ENCODE results near the gene SLC25A41. TPM values are rescaled to one million over a fixed set of nuclear protein-coding genes. Genes with fewer than 3 reads are reported as not detected.
A peak's percentile ranks its signal among the peaks of the same experiment; 100 is the strongest.

The SLC25A41 gene
- not detected in 2 replicates for total RNA-seq

GRCh38 chr19:6433663-6434062, at the start of gene SLC25A41:
Gene SLC25A41 (minus strand): TSS chr19:6433763. CDS start chr19:6433693, 70 bp downstream.
- no peak for DNase-seq (ENCODE audit: low read depth in 2 of 2)

- DNase-seq (ENCODE audit: low read depth in 2 of 2): no peak
Measured at GRCh38 chr19:6483235-6483634, 49.7 kb upstream of the SLC25A41 start.

GRCh38 chr19:6482343-6482686, 48.8 kb upstream of the SLC25A41 start:
- DNase-seq (ENCODE audit: low read depth in 2 of 2): no peak

- DNase-seq (ENCODE audit: low read depth in 2 of 2): peak; percentile 42 to 57
Measured at GRCh38 chr19:6481541-6482342, 48.2 kb upstream of the SLC25A41 start, which contains the start of gene DENND1C. Gene DENND1C (minus strand): TSS chr19:6481787. CDS start chr19:6481695, 92 bp downstream.

- DNase-seq (ENCODE audit: low read depth in 2 of 2): no peak
Measured at GRCh38 chr19:6480848-6481415, 47.4 kb upstream of the SLC25A41 start.

GRCh38 chr19:6479836-6480398, 46.4 kb upstream of the SLC25A41 start:
- no peak for DNase-seq (ENCODE audit: low read depth in 2 of 2)

- DNase-seq (ENCODE audit: low read depth in 2 of 2): no peak
Measured at GRCh38 chr19:6478815-6479214, 45.3 kb upstream of the SLC25A41 start.

- DNase-seq (ENCODE audit: low read depth in 2 of 2): no peak
Measured at GRCh38 chr19:6476896-6477431, 43.4 kb upstream of the SLC25A41 start.

GRCh38 chr19:6476155-6476895, 42.8 kb upstream of the SLC25A41 start:
- peak; percentile 49 to 54 for DNase-seq (ENCODE audit: low read depth in 2 of 2)

- DNase-seq (ENCODE audit: low read depth in 2 of 2): no peak
Measured at GRCh38 chr19:6475321-6476108, 42.0 kb upstream of the SLC25A41 start.

- no peak for DNase-seq (ENCODE audit: low read depth in 2 of 2)
Measured at GRCh38 chr19:6473647-6474046, 40.1 kb upstream of the SLC25A41 start.

GRCh38 chr19:6472713-6473112, 39.1 kb upstream of the SLC25A41 start:
- DNase-seq (ENCODE audit: low read depth in 2 of 2): no peak

- no peak for DNase-seq (ENCODE audit: low read depth in 2 of 2)
Measured at GRCh38 chr19:6471076-6471475, 37.5 kb upstream of the SLC25A41 start.

GRCh38 chr19:6470173-6470572, 36.6 kb upstream of the SLC25A41 start:
- DNase-seq (ENCODE audit: low read depth in 2 of 2): no peak

- no peak for DNase-seq (ENCODE audit: low read depth in 2 of 2)
Measured at GRCh38 chr19:6467384-6467783, 33.8 kb upstream of the SLC25A41 start.

- DNase-seq (ENCODE audit: low read depth in 2 of 2): no peak
Measured at GRCh38 chr19:6466526-6467248, 33.1 kb upstream of the SLC25A41 start.

- no peak for DNase-seq (ENCODE audit: low read depth in 2 of 2)
Measured at GRCh38 chr19:6465663-6466062, 32.1 kb upstream of the SLC25A41 start.

GRCh38 chr19:6465006-6465405, 31.4 kb upstream of the SLC25A41 start:
- no peak for DNase-seq (ENCODE audit: low read depth in 2 of 2)

GRCh38 chr19:6464070-6464873, 30.7 kb upstream of the SLC25A41 start, which contains the start of gene CRB3:
Gene CRB3 (plus strand): TSS chr19:6464271. CDS start chr19:6464702, 431 bp downstream.
- DNase-seq (ENCODE audit: low read depth in 2 of 2): no peak
